Endothelial cell of umbilical vein (primary cell): ENCODE data around the gene TBCD. TPM values are rescaled to one million over a fixed set of nuclear protein-coding genes. Genes with fewer than 3 reads are reported as not detected.
"Not testable (repeated sequence)": the region's sequence is repeated elsewhere in the genome, so short reads cannot be mapped to it uniquely, and the experiment has no call there.

ENCODE experiments used
- BruUV-seq: library from RNA; stranded (reverse); fragments of 400-500 nt; replicated peaks from 2 replicates; lab custom pipeline; 2021; lab: Mats Ljungman, UMichigan
- CTCF ChIA-PET: fragments of 300-600, 350-600 bp; sonication (Branson Sonifier 250); formaldehyde crosslinking; loops from one replicate; lab custom pipeline; 2021; ENCODE audit warnings: antibody characterized with exemption, inconsistent platforms; lab: Charles Lee
- POLR2A ChIA-PET: fragments of 300-600, 350-600 bp; sonication (Branson Sonifier 250); formaldehyde crosslinking; loops from one replicate; lab custom pipeline; 2021; ENCODE audit warnings: antibody characterized with exemption, inconsistent platforms; lab: Charles Lee
- DNase-seq: peaks from one replicate; pipeline ENCODE4 v3.0.0-alpha.2; 2011; ENCODE audit warnings: low read depth, low spot score
- FAIRE-seq: peaks from 2 replicates; lab custom pipeline; 2011; peaks lifted over from hg19 to GRCh38; lab: Jason Lieb, UNC
- H2AFZ ChIP-seq: 2 replicates; pipeline ENCODE4 v1.6.0; 2012; ENCODE audit warnings: low read depth, low read length, control low read depth, inconsistent platforms
- H3K27ac ChIP-seq: 2 replicates; pipeline ENCODE4 v1.5.1; 2011; ENCODE audit warnings: low read depth, mild to moderate bottlenecking, control low read depth, low read length, moderate library complexity; ENCODE audit not compliant: insufficient read depth
- H3K27me3 ChIP-seq, 2 experiments: 2 replicates each; pipeline versions ENCODE4 v1.6.0 to v1.6.1; 2011; ENCODE audit warnings: low read length in 2 of 2, mixed read lengths in 1 of 2; ENCODE audit not compliant: control insufficient read depth in 2 of 2, insufficient read depth in 2 of 2
- H3K36me3 ChIP-seq, 2 experiments: 2 replicates in 1 of 2; 3 replicates in 1 of 2; pipeline ENCODE4 v1.5.1; 2011; ENCODE audit warnings: low read length in 2 of 2, mild to moderate bottlenecking in 1 of 2, moderate library complexity in 1 of 2; ENCODE audit not compliant: control insufficient read depth in 2 of 2, insufficient read depth in 2 of 2; ENCODE audit errors: extremely low read depth in 1 of 2
- H3K4me1 ChIP-seq: 3 replicates; pipeline ENCODE4 v1.5.1; 2011; ENCODE audit warnings: mild to moderate bottlenecking, low read length; ENCODE audit not compliant: control insufficient read depth, insufficient read depth; ENCODE audit errors: extremely low read depth
- H3K4me2 ChIP-seq: 2 replicates; pipeline ENCODE4 v1.6.1; 2011; ENCODE audit warnings: low read length, control low read depth, mixed read lengths; ENCODE audit not compliant: insufficient read depth
- H3K4me3 ChIP-seq, 3 experiments: fragments of 200-600 bp in 1 of 3; sonication (generic), shearing (Covaris generic) in 1 of 3; replicated peaks in 1 of 3; 2 replicates each; pipeline ENCODE4 v1.5.1; 2011 to 2016; ENCODE audit warnings: control low read depth in 3 of 3, low read length in 3 of 3, mild to moderate bottlenecking in 2 of 3, inconsistent platforms in 1 of 3, low read depth in 1 of 3, moderate library complexity in 1 of 3; ENCODE audit not compliant: insufficient read depth in 1 of 3
- H3K79me2 ChIP-seq: 2 replicates; pipeline ENCODE4 v1.6.0; 2012; ENCODE audit warnings: low read length, inconsistent platforms; ENCODE audit not compliant: control insufficient read depth, insufficient read depth
- H3K9ac ChIP-seq: replicated peaks from 2 replicates; pipeline ENCODE3; 2011; ENCODE audit warnings: low read length, control low read depth; ENCODE audit not compliant: insufficient read depth; ENCODE audit errors: extremely low read depth
- H3K9me1 ChIP-seq: replicated peaks from 3 replicates; pipeline ENCODE4 v1.6.0; 2011; ENCODE audit warnings: mild to moderate bottlenecking, low read length; ENCODE audit not compliant: control insufficient read depth, insufficient read depth; ENCODE audit errors: extremely low read depth
- H3K9me3 ChIP-seq: replicated peaks from 2 replicates; pipeline ENCODE4 v1.5.1; 2012; ENCODE audit warnings: low read length, inconsistent platforms; ENCODE audit not compliant: control insufficient read depth, insufficient read depth
- H4K20me1 ChIP-seq: replicated peaks from 2 replicates; pipeline ENCODE3; 2011; ENCODE audit warnings: mild to moderate bottlenecking, low read length; ENCODE audit not compliant: control insufficient read depth, insufficient read depth; ENCODE audit errors: extremely low read depth
- EZH2 ChIP-seq: IDR thresholded peaks from 2 replicates; pipeline ENCODE4 v1.6.1; 2012; ENCODE audit warnings: borderline replicate concordance, low read depth, mild to moderate bottlenecking, moderate library complexity, low read length, inconsistent platforms; ENCODE audit not compliant: severe bottlenecking
- POLR2AphosphoS5 ChIP-seq: IDR thresholded peaks from 2 replicates; pipeline ENCODE4 v1.6.1; 2012; ENCODE audit warnings: low read depth, mild to moderate bottlenecking, control low read depth, low read length, moderate library complexity; ENCODE audit not compliant: insufficient read depth
- dilution Hi-C: fragments of 300-500 bp; cut with MboI; formaldehyde crosslinking; loops from one replicate; pipeline ENCODE4 v1.15.0; 2019; ENCODE audit warnings: low sequenced_read_pairs; ENCODE audit not compliant: extremely low pct_ligation_motif_present
- intact Hi-C: fragments of 100-400 bp; cut with micrococcal nuclease; formaldehyde crosslinking; loops from one replicate; pipeline ENCODE4 v1.10.0; 2022
- polyA plus RNA-seq, 4 experiments: library from polyadenylated mRNA; depleted of rRNA in 3 of 4; stranded (reverse) in 3 of 4; unstranded in 1 of 4; fragments of >200 nt; gene quantifications; 2 replicates each; pipeline versions ENCODE4 v1.2.1 to v1.2.3, GENCODE V29; 2011 to 2012; ENCODE audit warnings: missing spikeins in 1 of 4
- total RNA-seq: library from RNA; stranded (reverse); gene quantifications from 2 replicates; pipeline ENCODE4 v1.2.3, GENCODE V29; 2021

The TBCD gene
- total and polyA plus RNA-seq, 2 donors (not counting 3 experiments of a cell fraction or from before 2014, with no cell fraction given), result 121 to 145 TPM

DNA sequence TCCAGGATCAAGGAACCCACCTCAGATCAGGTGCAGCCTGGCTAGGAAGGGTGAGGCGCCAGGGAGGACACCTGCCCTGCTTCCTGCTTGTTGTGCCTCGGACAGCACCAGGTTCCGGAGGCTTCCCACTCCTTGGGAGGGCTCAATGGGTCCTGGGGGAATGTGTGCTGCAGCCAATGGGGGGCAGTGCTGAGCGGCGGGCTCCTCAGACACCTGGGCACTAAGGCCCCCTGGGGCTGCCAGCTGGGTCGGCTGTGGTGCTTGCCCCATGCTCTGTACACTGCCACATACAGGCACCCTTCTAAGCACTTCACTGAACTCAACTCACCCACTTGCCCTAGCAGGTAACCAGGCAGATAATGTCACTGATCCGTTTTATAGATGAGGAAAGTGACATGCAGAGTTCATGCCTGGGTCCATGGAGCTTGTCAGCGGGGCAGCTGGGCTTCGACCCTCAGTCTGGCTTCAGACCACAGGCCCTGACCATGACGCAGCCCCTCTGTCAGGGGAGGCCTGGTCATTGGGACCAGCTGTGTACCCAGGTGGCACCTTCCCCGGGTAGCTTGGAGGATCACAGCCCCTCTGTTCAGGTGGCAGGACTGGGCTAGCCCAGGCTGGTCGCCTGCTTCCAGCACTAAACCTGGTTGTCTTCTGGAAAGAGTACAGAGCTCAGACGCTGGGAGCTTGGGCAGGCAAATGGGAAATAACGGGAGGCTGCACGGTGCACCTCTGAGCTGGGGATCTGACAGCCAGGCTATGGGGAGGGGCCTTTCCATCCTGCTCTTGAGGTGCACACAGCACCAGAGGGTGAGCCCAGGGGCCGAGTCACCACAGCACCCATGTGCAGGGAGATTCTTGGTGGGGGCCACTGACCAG is 8.3 kb upstream of the TBCD start:
- no peaks in the 10 kb centered on the region for H3K4me1 ChIP-seq
- no TSS peak for BruUV-seq
- H3K4me2 ChIP-seq, result no peak overlapping the region
- H3K4me3 ChIP-seq, result no peak overlapping the region
- H3K9me1 ChIP-seq, result no peaks in the 10 kb centered on the region
- no peaks in the 10 kb centered on the region for H3K79me2 ChIP-seq
- dilution Hi-C loops, result no loop called here
- ChIA-PET CTCF (no interaction called here), POLR2A (no interaction called here)
- H3K27me3 ChIP-seq, result no peaks in the 10 kb centered on the region
- peaks cover 0 to 4% of the 10 kb centered on the region in 2 experiments for H3K36me3 ChIP-seq
- H3K9ac ChIP-seq, result no peak overlapping the region
- no peaks in the 10 kb centered on the region for H4K20me1 ChIP-seq
- DNase-seq, result no peak
- intact Hi-C loops, result no loop called here
- H3K27ac ChIP-seq, result no peak overlapping the region
- H3K9me3 ChIP-seq, result no peaks in the 10 kb centered on the region
- TF ChIP-seq POLR2AphosphoS5 (no peak), EZH2 (no peak)
- no peak for FAIRE-seq
- no peak overlapping the region for H2AFZ ChIP-seq

DNA sequence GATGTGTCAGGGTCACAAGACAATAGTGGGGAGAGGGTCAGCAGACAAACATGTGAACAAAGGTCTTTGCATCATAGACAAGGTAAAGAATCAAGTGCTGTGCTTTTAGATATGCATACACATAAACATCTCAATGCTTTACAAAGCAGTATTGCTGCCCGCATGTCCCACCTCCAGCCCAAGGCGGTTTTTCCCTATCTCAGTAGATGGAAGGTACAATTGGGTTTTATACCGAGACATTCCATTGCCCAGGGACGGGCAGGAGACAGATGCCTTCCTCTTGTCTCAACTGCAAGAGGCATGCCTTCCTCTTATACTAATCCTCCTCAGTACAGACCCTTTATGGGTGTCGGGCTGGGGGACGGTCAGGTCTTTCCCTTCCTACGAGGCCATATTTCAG is 7.1 kb upstream of the TBCD start:
- H3K36me3 ChIP-seq, BruUV-seq, H2AFZ ChIP-seq, dilution Hi-C loops, H3K4me3 ChIP-seq, intact Hi-C loops, CTCF ChIA-PET, H3K9ac ChIP-seq, H3K4me2 ChIP-seq, DNase-seq, H3K79me2 ChIP-seq, H3K27ac ChIP-seq, H3K9me1 ChIP-seq, H3K27me3 ChIP-seq, H3K4me1 ChIP-seq, H4K20me1 ChIP-seq, FAIRE-seq, H3K9me3 ChIP-seq, POLR2A ChIA-PET: not testable (repeated sequence)
